Left colon (tissue), 2 donors: ENCODE results near the gene CGRRF1. TPM values are rescaled to one million over a fixed set of nuclear protein-coding genes. Genes with fewer than 3 reads are reported as not detected.

Experiments used
- ATAC-seq: fragments of 200-7000 bp; cut with Tn5 transposase; one replicate; pipeline ENCODE4 v1.9.1; 2020; ENCODE audit warnings: mild to moderate bottlenecking, moderate library complexity
- DNase-seq, 2 donors: peaks; one replicate each; pipeline ENCODE4 v3.0.0-alpha.2; 2020
- intact Hi-C, 2 donors: fragments of 100-400 bp; cut with DNase I in 1 of 2; cut with micrococcal nuclease in 1 of 2; formaldehyde crosslinking; loops; one replicate each; pipeline versions ENCODE4 v1.11.2 to v1.14.0; 2022; cut with DNase I, micrococcal nuclease
- total RNA-seq, 2 donors: library from RNA; stranded (reverse); fragmentation: NEBNext Ultra II Directional; extraction: Animal tissue kit (Norgen Biotek cat#: 25700); gene quantifications; one replicate each; pipeline ENCODE4 v1.2.1, GENCODE V29; 2021
- donor health status: DM: no; HTN: no; CAD: no.
- donor health status: DM: yes; HTN: yes; CAD: no.

The CGRRF1 gene
- total RNA-seq, 2 donors from 2014 or later: 11.6 to 22.5 TPM

DNA sequence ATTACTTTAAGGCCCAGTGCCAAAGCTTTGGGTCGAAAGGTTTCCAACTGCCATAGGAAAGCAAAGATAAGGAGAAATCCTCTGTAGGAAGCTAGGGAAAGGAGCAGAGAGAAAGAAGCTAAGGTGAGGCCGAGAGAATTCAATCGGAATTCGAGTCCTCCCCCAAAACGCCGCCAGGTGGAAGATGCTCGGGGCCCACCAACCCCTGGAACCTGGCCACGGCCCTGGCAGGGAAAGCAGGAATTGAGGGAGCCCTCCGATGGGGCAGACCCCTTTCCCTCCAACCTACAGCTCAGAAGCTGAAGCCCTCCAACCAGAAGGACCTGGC, 21.4 kb upstream of the CGRRF1 start:
- intact Hi-C loops: no loop called here
- no peak for DNase-seq
- peak; percentile 23 for ATAC-seq

DNA sequence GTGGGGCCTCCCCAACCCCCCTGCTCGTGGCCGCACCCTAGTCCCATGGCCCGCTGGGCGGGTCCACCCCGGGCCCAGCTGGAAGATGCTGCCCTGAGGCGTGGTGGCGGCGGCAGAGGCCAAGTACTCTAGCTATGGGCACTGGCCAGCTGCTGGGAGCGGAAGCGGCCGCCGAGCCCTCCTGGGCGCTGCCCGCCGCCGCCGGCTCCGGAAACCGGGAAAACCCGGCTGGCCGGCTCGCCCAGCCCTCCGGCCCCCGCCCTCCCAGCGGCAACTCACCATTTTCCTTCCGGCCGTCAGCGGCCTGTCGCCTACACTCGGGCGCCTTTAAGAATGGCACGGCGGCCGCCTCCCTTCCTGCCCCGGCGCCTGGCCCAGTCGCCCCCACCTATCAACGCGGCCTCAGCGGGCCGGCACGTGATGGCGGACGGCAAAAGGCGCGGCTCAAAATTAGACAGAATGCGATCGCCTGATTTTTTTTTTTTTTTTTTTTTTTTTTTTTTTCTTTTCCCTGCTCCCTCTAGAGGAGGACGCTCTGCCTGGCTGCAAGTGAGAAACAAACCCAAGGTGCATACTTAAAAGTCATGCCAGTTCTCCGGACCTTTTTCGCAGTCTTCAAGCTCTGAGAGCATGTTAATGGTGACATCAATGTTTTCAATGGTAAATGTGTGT, 20.9 kb upstream of the CGRRF1 start, which contains the start of gene GMFB:
Gene GMFB, minus strand, starts transcription at position 335 of the 672 bp plus-strand sequence. Its CDS starts 53 bp downstream, at position 282.
- DNase-seq (peak; percentile 92 to 95), ATAC-seq (peak; percentile 89)
- intact Hi-C loops: no loop called here

DNA sequence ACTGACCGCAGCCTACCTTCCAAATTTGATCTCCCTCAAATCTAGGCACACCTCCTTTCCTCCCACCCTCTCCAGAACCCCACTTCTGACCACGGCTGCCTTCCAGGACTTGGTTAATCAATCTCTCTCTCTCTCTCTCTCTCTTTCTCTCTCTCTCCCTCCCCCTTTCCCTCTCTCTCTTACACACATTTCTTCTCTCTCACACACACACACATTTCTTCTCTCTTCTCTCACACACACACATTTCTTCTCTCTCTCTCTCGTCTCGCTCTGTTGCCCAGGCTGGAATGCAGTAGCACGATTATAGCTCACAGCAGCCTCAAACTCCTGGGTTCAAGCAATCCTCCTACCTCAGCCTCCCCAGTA, 20.4 kb upstream of the CGRRF1 start:
- ATAC-seq (no peak), DNase-seq (no peak)
- intact Hi-C loops: no loop called here

DNA sequence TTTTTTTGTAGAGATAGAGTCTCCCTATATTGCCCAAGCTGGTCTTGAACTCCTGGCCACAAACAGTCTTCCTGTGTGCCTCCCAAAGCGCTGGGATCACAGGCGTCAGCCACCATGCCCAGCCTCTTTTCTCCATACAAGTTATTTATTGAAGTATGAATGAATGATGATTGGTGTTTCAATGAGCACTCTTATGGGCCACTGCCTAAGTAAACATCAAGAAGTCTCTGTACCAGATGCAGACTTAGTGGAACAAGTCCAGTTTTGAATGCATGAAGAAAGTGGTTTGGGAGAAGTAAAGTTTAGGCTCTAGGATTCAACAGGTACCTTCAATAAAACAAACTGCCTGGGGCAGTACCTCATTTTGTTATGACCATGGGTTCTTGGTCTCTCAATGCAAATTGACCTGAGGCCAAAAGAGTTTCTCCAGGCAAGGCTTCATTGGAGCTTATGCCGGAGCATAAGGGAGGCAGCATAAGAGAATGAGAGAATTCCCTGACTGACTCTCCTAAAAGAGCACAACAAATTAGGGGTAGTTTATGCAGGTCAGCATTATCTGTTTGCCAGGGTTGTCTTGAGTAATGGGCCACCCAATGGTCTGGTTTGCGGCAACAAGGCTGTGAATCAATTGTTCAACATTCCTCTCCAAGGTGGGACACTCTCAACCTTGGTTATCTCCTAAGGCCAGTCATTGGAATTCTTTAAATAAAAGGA, 19.8 kb upstream of the CGRRF1 start:
- intact Hi-C loops: no loop called here
- no peak for DNase-seq
- no peak for ATAC-seq

DNA sequence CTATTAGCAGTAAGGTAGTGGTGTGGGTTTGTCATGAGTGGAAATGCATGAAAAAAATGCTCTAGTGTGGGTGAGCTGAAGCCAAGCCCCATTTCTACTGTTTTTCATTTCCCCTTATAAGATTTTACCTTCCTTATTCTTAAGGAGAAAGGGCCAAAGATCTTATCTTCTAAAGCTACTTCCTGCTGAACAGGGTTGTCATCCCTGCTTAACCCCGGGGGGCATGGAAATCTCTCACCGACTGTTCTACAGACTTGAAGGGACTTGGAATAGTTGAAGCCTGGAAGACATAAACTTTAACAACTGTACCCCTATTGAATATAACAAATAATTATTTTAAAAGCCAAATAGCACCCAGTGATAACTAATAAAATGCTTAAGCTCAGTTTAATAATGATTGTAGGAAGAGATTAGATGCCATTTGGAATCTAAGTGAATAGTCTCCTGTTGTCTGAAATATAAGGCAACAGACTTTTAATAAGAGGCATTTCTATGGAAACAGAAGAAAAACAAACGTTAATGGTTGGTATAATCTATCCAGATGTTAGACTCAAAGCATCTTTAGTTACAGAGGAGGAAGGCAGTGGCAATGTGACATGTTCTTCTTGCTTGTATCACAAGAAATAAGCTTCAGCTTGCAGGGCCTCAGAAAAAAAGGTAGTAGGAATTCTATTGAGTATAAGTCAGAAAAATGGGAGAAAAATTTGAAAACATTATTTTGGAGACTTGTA, 19.1 kb upstream of the CGRRF1 start:
- DNase-seq: no peak
- ATAC-seq: no peak

GRCh38 chr14:54493293-54493692, 16.4 kb upstream of the CGRRF1 start:
- intact Hi-C loops: no loop called here
- DNase-seq (peak; percentile 37 to 39), ATAC-seq (peak; percentile 9)

More for the DNA sequence above, 19.1 kb upstream of the CGRRF1 start:
- intact Hi-C loops: no loop called here

DNA sequence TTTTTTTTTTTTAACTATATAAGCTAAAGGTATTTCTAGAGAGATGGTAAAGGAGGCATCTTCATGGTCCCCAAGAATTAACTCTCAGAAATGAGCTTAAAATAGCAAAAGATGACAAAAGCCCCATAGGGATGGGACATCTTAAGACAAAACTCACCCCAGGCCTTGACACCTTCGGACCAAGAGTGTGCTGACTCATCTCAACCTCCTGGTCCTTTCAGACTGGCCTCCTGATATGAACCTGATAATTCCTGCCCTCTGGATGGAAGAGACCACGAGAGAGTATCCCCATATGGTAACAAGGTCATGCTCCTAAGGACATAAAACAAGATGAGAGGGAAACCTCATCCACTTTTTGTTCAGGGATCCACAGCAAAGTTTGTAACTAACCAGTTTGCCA, 12.5 kb upstream of the CGRRF1 start:
- ATAC-seq: no peak
- no peak for DNase-seq
- intact Hi-C loops: no loop called here

DNA sequence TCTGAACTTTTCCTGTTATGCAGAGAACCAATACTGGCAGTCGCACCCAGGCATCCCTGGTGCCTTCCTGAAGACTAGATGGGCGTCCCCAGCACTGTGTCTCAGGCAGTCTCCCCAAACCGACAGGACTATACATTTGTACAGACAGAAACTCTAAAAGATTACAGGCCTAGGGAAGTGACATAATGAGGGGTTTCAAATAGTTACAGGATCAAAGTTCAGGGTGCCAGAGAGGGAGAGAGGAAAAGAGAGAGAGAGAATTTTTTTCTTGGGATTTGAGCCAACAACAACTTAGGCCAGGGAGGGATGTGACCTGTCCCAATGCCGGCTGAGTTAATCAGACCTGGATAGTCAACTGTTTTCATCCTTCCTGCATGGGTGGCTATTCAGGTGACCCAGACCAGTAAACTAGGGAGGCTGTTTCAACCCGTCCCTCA, 11.6 kb upstream of the CGRRF1 start:
- ATAC-seq (peak; percentile 57), DNase-seq (peak in 1 of 2 donors; percentile 40)
- intact Hi-C loops: no loop called here

DNA sequence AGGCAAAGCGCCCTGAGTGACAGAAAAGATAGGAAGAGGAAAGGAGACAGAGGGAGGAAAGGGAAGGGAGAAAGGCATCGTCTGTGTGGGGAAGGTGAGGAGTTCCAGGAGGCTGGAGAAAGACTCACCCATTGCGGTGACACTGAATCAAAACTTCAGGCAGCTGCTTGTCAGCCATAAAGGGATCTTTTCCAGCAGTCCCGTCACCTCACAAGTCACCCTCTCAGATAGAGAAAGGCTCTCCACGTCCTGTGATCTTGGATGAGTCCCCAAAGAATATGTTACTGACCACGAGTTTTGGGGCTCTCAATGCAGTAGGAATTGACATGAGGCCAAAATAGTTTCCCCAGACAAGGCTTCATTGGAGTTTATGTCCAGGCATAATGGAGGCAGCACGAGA, 11.1 kb upstream of the CGRRF1 start:
- DNase-seq (no peak), ATAC-seq (no peak)
- intact Hi-C loops: no loop called here

GRCh38 chr14:54500744-54501143, 9.0 kb upstream of the CGRRF1 start:
- DNase-seq (no peak), ATAC-seq (peak; percentile 44)
- intact Hi-C loops: no loop called here

- intact Hi-C loops: no loop called here
- DNase-seq (no peak), ATAC-seq (peak; percentile 67)
Observed at GRCh38 chr14:54501480-54501879, 8.2 kb upstream of the CGRRF1 start.

GRCh38 chr14:54502602-54503001, 7.1 kb upstream of the CGRRF1 start:
- ATAC-seq: no peak
- intact Hi-C loops: no loop called here

DNA sequence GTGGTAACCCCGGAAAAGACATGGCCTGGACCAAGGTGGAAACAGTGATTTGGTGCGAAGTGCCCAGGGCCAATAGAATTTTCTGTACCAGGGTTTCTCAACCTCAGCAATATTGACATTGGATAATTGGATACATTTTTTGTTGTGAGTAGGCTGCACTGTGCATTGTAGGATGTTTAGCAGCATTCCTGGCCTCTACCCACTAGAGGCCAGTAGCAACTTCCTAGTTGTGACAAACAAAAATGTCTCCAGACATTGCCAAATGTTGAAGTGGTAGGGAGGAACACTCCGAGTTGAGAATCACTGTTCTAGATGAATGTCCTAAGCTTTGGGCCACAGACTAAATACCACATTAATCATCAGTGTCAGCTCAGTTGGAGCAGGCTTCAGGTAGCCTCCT, 6.2 kb upstream of the CGRRF1 start:
- intact Hi-C loops: no loop called here
- DNase-seq (no peak), ATAC-seq (no peak)

More at GRCh38 chr14:54502602-54503001, 7.1 kb upstream of the CGRRF1 start:
- DNase-seq: no peak

DNA sequence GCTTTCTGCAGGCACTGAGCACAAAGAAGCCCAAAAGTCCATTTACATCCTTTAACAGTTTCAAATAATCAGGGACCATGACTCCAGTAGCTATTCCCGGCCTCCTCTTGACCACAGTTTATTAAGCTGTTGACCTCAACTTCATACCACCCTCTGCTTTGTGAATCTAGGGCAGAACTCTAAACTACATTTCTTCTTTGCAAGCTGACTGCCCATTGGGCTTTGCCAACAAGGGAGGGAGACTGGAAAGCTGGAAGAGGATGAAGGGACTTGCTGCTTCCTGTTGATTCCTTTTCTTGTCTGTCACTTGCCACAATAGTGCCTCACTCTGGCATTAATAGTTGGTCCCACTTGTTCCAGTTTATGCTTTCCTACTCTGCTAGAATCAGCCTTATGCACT, 2.7 kb downstream of the CGRRF1 start:
- no peak for ATAC-seq
- no peak for DNase-seq
- intact Hi-C loops: no loop called here

GRCh38 chr14:54515670-54516069, 6.0 kb downstream of the CGRRF1 start:
- DNase-seq (no peak), ATAC-seq (no peak)
- intact Hi-C loops: no loop called here

GRCh38 chr14:54516709-54517108, 7.0 kb downstream of the CGRRF1 start:
- DNase-seq: no peak
- intact Hi-C loops: no loop called here
- no peak for ATAC-seq

DNA sequence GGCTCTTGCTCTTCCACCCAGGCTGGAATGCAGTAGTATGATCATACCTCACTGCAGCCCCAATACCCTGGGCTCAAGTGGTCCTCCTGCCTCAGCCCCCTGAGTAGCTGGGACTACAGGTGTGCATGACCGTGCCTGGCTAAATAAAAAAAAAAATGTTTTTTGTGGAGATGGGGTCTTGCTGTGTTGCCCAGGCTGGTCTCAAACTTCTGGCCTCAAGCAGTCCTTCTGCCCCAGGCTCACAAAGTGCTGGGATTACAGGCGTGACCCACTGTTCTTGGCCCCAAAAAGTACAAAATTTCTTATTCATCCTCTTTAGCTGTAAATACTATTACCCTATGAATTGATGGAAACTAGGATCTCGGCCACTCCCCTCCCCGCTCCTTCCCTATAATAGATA, 14.7 kb downstream of the CGRRF1 start:
- intact Hi-C loops: no loop called here
- ATAC-seq (no peak), DNase-seq (no peak)

DNA sequence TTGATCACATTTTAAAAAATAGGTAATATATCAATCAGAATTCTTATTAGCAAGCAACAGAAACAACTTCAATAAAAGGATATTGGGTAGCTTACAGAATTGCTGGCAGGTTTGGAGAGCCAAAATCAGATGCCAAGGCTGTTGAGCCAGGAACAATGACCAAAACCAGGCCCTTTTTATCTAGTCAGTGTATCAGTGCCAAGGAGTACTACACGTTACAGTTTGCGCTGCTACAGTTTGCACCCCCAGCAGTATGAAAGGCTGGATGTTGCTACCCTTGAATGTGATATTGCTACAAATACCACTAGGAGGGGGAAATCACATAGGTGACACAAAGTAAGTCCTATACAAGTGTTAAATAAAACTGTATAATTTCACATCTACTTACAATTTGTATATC, 19.3 kb downstream of the CGRRF1 start:
- ATAC-seq (no peak), DNase-seq (no peak)
- intact Hi-C loops: no loop called here

DNA sequence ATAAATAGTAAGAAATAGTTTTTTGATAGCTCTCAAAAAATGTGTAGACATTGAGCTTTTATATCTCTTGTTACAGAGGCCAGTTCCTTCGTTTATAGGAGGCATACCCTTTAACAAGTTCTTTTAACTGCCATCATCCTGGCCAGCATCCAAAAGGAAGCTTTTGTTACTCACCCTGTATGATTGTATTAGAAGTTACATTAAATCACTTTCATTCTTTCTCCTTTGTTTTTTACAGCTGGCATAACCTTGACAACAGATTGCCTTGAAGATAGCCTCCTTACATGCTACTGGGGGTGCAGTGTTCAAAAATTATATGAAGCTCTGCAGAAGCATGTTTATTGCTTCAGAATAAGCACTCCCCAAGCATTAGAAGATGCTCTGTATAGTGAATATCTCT, 20.1 kb downstream of the CGRRF1 start:
- intact Hi-C loops: no loop called here
- DNase-seq (peak; percentile 68 to 74), ATAC-seq (peak; percentile 94)
